Esophagus muscularis mucosa (tissue), 3 donors: ENCODE measurements around the gene PLG.

Experiments used
- POLR2A ChIP-seq: fragments of 450-650 bp; IDR thresholded peaks from one replicate; pipeline ENCODE4 v1.6.1; 2017; ENCODE audit warnings: antibody characterized with exemption, moderate library complexity, mild to moderate bottlenecking, low read depth
- POLR2AphosphoS5 ChIP-seq, 2 donors: sonication (generic); formaldehyde crosslinking; IDR thresholded peaks; one replicate each; pipeline ENCODE4 v1.6.1; 2017; ENCODE audit warnings: antibody characterized with exemption in 2 of 2
- TF ChIP-seq, protein P1 (sequence below), 3 experiments: fragments of 200-600 bp in 2 of 3; fragments of 450-650 bp in 1 of 3; sonication (generic) in 2 of 3; IDR thresholded peaks; one replicate each; pipeline ENCODE4 v1.5.1; 2017 to 2019; ENCODE audit warnings: antibody characterized with exemption in 3 of 3, mild to moderate bottlenecking in 2 of 3, moderate library complexity in 1 of 3

DNA sequence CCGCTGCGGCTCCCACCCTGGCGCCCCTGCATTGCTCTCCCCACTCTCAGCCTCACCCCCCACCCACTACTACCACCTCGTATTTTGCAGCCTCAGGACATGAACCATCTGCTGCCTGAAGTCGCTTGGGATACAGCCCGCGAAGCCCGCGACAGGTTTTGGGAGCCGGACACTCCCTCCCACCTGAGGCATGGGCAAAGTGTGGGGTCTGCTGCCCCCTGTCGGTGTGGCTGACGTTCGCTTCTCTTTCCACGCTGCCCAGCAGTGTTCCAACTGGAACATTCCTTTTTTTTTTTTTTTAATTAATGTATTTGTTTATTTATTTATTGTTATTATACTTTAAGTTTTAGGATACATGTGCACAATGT lies 22.7 kb upstream of the PLG start:
- TF ChIP-seq, protein P1, sequence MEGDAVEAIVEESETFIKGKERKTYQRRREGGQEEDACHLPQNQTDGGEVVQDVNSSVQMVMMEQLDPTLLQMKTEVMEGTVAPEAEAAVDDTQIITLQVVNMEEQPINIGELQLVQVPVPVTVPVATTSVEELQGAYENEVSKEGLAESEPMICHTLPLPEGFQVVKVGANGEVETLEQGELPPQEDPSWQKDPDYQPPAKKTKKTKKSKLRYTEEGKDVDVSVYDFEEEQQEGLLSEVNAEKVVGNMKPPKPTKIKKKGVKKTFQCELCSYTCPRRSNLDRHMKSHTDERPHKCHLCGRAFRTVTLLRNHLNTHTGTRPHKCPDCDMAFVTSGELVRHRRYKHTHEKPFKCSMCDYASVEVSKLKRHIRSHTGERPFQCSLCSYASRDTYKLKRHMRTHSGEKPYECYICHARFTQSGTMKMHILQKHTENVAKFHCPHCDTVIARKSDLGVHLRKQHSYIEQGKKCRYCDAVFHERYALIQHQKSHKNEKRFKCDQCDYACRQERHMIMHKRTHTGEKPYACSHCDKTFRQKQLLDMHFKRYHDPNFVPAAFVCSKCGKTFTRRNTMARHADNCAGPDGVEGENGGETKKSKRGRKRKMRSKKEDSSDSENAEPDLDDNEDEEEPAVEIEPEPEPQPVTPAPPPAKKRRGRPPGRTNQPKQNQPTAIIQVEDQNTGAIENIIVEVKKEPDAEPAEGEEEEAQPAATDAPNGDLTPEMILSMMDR (IDR thresholded peaks at IDR 0.05) = no peak
- no peak for TF ChIP-seq POLR2AphosphoS5 (IDR thresholded peaks at IDR 0.05)
- TF ChIP-seq POLR2A = no peak
